ENCODE measurements around the gene LRPAP1.

DNA sequence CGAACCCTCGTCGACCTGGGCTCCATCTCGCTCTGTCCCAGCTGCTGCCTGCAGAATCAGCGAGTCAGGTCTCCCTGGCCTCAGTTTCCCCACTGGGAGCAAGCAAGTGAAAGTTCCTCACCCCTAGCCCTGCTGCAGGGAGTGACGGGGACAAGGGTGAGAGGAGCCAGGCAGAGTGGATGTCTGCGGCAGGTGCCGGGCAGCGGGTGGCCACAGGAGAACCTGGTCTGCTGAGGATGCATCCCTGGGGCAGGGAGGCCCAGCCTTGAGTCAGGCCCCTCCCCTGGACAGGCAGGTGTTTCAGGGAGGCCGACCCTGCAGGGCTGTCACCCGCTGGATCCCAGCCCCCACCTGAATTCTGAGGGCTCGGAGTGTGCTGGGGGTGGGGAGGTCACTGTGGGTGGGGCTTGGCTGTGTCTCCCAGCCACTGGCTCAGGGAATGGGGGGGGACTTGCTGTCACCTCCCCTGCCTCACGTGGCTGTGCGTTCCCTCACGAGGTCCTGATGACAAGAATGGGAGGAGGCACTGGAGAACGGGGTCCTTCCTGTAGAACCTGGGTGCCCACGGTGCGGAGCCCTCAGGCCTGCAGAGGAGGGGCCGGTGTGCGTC, 33.2 kb downstream of the LRPAP1 start:
- TF ChIP-seq POLR2A (IDR thresholded peaks at IDR 0.05) = no peak
- TF ChIP-seq, protein P1, sequence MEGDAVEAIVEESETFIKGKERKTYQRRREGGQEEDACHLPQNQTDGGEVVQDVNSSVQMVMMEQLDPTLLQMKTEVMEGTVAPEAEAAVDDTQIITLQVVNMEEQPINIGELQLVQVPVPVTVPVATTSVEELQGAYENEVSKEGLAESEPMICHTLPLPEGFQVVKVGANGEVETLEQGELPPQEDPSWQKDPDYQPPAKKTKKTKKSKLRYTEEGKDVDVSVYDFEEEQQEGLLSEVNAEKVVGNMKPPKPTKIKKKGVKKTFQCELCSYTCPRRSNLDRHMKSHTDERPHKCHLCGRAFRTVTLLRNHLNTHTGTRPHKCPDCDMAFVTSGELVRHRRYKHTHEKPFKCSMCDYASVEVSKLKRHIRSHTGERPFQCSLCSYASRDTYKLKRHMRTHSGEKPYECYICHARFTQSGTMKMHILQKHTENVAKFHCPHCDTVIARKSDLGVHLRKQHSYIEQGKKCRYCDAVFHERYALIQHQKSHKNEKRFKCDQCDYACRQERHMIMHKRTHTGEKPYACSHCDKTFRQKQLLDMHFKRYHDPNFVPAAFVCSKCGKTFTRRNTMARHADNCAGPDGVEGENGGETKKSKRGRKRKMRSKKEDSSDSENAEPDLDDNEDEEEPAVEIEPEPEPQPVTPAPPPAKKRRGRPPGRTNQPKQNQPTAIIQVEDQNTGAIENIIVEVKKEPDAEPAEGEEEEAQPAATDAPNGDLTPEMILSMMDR (IDR thresholded peaks at IDR 0.05) = no peak

All from body of pancreas (tissue), 4 donors.